Glutamatergic neuron (in vitro differentiated cells): ENCODE measurements around the gene SRBD1. TPM values are rescaled to one million over a fixed set of nuclear protein-coding genes. Genes with fewer than 3 reads are reported as not detected.

Source experiments
- DNase-seq: peaks from one replicate; pipeline ENCODE4 v3.0.0; 2022
- H3K27ac Mint-ChIP-seq: one replicate; pipeline ENCODE4 v1.8.0; 2020; ENCODE audit warnings: mild to moderate bottlenecking, mixed read lengths, inconsistent platforms; ENCODE audit not compliant: unreplicated experiment
- H3K27me3 Mint-ChIP-seq: one replicate; pipeline ENCODE4 v1.8.0; 2020; ENCODE audit warnings: mild to moderate bottlenecking, moderate library complexity, mixed read lengths, inconsistent platforms; ENCODE audit not compliant: unreplicated experiment
- H3K36me3 Mint-ChIP-seq: one replicate; pipeline ENCODE4 v1.8.0; 2020; ENCODE audit warnings: mild to moderate bottlenecking, mixed read lengths, inconsistent platforms; ENCODE audit not compliant: unreplicated experiment
- H3K4me1 Mint-ChIP-seq: one replicate; pipeline ENCODE4 v1.8.0; 2020; ENCODE audit warnings: mild to moderate bottlenecking, low read depth, mixed read lengths, inconsistent platforms; ENCODE audit not compliant: unreplicated experiment
- H3K4me3 Mint-ChIP-seq: one replicate; pipeline ENCODE4 v1.8.0; 2020; ENCODE audit warnings: mild to moderate bottlenecking, mixed read lengths, inconsistent platforms; ENCODE audit not compliant: unreplicated experiment
- H3K9me3 Mint-ChIP-seq: one replicate; pipeline ENCODE4 v1.8.0; 2020; ENCODE audit warnings: mild to moderate bottlenecking, moderate library complexity, mixed read lengths, inconsistent platforms; ENCODE audit not compliant: unreplicated experiment
- CTCF ChIP-seq: fragments of 200-600 bp; sonication (generic); IDR thresholded peaks from one replicate; pipeline ENCODE4 v1.5.0; 2021; ENCODE audit not compliant: partially characterized antibody, unreplicated experiment
- total RNA-seq: library from RNA; stranded (reverse); fragmentation: NEBNext Ultra II Directional; extraction: Animal tissue kit (Norgen Biotek cat#: 25700); gene quantifications from one replicate; pipeline ENCODE4 v1.2.1, GENCODE V29; 2021; ENCODE audit not compliant: unreplicated experiment

Gene SRBD1
- total RNA-seq, 1 donor from 2014 or later = 16.1 TPM

DNA sequence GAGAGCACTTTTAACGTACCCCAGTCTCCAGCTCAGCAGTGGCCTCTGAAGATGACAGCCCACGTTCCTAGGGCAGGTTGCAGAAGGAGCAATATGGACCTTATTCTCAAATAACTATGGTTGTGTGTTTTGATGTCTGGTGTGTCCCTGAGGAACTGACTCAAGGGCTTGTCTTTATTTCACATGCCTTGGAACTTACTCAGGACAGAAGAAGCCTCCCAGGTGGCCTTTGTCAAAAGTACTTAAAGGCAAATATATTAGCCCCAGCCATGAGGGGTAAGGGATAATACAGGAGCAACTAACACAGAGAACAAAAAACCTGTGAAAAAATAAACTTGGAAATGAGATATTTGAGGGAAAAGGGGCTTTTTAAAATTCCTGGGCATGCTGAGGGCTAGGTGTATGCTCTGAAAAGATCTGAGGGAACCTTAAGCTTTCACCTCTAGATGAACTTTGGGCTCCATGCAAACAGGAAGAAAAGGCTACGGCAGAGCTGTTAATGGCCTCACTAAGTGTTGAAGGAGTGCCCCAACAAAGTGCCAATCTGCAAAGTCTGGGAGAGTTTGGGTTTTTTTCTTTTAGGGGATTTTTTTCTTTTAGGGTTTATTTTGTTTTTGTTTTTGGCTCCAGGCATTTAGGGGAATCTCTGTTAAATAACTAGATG is 40.3 kb downstream of the SRBD1 start:
- Mint-ChIP-seq H3K9me3 (no peaks in the 10 kb centered on the region), H3K4me1 (peaks cover 3% of the 10 kb centered on the region), H3K36me3 (no peaks in the 10 kb centered on the region), H3K27ac (no peak overlapping the region), H3K4me3 (no peak overlapping the region), H3K27me3 (no peaks in the 10 kb centered on the region)
- no peak for DNase-seq
- TF ChIP-seq CTCF = no peak

- peaks cover 3% of the 10 kb centered on the region for H3K4me1 Mint-ChIP-seq
- no peaks in the 10 kb centered on the region for H3K36me3 Mint-ChIP-seq
- H3K27me3 Mint-ChIP-seq = no peaks in the 10 kb centered on the region
- no peak for DNase-seq
- no peak for TF ChIP-seq CTCF
- H3K9me3 Mint-ChIP-seq = no peaks in the 10 kb centered on the region
- no peak overlapping the region for H3K4me3 Mint-ChIP-seq
- H3K27ac Mint-ChIP-seq = no peak overlapping the region
These were observed 42.1 kb downstream of the SRBD1 start for GRCh38 chr2:45568935-45569334.

GRCh38 chr2:45567974-45568789 is 42.9 kb downstream of the SRBD1 start:
- Mint-ChIP-seq H3K4me3 (no peak overlapping the region), H3K36me3 (no peaks in the 10 kb centered on the region), H3K9me3 (no peaks in the 10 kb centered on the region), H3K4me1 (peaks cover 3% of the 10 kb centered on the region), H3K27me3 (no peaks in the 10 kb centered on the region), H3K27ac (no peak overlapping the region)
- TF ChIP-seq CTCF = no peak
- DNase-seq = no peak

GRCh38 chr2:45567288-45567963 is 43.6 kb downstream of the SRBD1 start:
- Mint-ChIP-seq H3K4me1 (peaks cover 3% of the 10 kb centered on the region), H3K4me3 (no peak overlapping the region), H3K27ac (no peak overlapping the region), H3K27me3 (no peaks in the 10 kb centered on the region), H3K9me3 (no peaks in the 10 kb centered on the region), H3K36me3 (no peaks in the 10 kb centered on the region)
- DNase-seq = no peak
- TF ChIP-seq CTCF = no peak
